CD4-positive, alpha-beta T cell treated with Interleukin-1 beta for 1 hour (primary cell): Measurements from ENCODE around the gene SYT8.
"Not testable (repeated sequence)": the region's sequence is repeated elsewhere in the genome, so short reads cannot be mapped to it uniquely, and the experiment has no call there.

Source experiments
- DNase-seq, 2 donors: peaks; one replicate each; pipeline ENCODE4 v3.0.0-alpha.2; 2020 to 2022

Gene SYT8

GRCh38 chr11:1862588-1863351 lies 28.0 kb downstream of the SYT8 start:
- DNase-seq = no peak

- peak in 1 of 2 donors; percentile 59 for DNase-seq
These were observed 28.8 kb downstream of the SYT8 start for GRCh38 chr11:1863352-1864216.

- DNase-seq = no peak
These were observed 29.4 kb downstream of the SYT8 start for GRCh38 chr11:1864231-1864630.

GRCh38 chr11:1864831-1865665 lies 30.3 kb downstream of the SYT8 start:
- DNase-seq = no peak

DNA sequence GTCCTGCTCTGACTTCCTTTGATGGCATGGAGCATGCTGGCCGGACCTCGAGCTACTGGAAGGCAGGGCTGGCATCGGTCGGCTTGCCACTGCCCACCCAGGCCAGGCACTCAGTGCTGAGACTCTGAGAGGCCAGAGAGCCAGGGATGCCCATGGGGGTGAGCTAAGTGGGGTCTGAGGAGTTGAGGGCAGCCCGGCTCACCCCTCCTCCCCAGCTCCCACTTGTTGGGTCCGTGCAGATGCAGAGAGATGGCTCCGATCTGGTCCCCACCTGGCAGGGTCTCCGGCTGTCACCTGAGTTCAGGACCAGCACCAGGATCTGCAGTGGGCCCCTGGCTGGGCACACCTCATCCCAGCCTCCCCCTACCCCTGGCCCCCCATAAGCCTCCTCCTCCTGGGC lies 31.4 kb downstream of the SYT8 start:
- DNase-seq = no peak

GRCh38 chr11:1866776-1867175 lies 32.0 kb downstream of the SYT8 start:
- no peak for DNase-seq

GRCh38 chr11:1867381-1867780 lies 32.6 kb downstream of the SYT8 start:
- DNase-seq = no peak

DNA sequence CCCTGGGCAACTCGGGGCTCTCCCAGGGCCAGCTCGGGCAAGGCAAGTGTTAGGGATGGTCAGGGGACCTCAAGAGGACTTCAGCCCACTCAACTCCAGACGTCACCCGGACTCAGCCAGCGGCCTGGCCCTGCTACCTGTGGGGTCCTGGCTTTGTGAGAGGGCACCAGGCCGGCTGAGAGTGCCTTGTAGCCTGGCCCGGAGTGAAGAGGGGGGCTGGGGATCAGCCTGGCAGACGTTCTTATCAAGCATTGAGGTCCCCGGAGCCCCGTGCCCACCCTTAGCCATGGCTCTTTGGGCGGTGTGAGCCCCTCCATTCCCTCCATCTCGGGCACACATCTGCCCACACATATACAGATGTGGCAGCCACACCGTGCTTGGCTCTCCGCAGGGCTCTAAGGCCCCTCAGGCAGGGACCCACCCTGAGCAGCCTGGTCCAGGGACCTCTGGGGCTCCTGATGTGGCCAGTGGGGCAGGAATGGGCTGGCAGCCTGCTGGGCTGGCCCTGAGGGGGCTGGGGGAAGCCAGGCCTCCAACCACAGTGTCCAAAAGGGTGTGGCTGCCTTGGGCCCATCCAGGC lies 33.4 kb downstream of the SYT8 start:
- DNase-seq = no peak

- no peak for DNase-seq
These were observed 34.0 kb downstream of the SYT8 start for GRCh38 chr11:1868636-1869291.

GRCh38 chr11:1869427-1870325 lies 34.9 kb downstream of the SYT8 start:
- no peak for DNase-seq

GRCh38 chr11:1870326-1870696 lies 35.5 kb downstream of the SYT8 start:
- DNase-seq = no peak

GRCh38 chr11:1870721-1871466 lies 36.1 kb downstream of the SYT8 start:
- peak; percentile 39 to 58 for DNase-seq

DNA sequence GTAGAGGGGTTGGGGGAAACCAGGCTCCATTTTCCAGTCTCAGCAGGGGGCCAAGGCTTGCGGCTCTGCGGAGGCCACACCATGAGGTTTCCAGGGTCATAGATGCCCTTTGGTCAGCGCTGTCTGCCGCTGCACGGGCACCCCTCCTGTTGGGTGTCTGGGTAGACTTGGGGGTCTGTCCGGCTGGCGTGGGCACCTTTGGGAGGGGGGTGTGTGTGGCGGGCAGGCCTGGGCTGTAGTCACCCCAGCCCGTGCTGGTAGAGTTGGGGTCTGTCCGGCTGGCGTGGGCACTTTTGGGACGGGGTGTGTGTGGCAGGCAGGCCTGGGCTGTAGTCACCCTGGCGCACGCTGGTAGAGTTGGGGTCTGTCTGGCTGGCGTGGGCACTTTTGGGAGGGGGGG lies 36.7 kb downstream of the SYT8 start:
- DNase-seq = no peak

DNA sequence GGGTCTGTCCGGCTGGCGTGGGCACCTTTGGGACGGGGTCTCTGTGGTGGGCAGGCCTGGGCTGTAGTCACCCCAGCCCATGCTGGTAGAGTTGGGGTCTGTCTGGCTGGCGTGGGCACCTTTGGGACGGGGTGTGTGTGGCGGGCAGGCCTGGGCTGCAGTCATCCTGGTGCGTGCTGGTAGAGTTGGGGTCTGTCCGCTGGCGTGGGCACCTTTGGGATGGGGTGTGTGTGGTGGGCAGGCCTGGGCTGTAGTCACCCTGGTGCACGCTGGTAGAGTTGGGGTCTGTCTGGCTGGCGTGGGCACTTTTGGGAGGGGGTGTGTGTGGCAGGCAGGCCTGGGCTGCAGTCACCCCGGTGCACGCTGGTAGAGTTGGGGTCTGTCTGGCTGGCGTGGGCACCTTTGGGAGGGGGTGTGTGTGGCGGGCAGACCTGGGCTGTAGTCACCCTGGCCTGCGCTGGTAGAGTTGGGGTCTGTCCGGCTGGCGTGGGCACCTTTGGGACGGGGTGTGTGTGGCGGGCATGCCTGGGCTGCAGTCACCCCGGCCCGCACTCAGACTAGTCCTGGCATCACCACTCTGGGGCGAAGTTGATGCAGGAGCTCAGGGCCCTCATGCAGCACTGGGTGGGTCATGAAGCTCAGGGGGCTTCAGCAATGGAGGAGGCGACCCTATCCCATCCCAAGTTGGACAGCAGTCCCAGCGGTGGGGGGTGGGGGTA lies 37.6 kb downstream of the SYT8 start:
- DNase-seq = no peak

DNA sequence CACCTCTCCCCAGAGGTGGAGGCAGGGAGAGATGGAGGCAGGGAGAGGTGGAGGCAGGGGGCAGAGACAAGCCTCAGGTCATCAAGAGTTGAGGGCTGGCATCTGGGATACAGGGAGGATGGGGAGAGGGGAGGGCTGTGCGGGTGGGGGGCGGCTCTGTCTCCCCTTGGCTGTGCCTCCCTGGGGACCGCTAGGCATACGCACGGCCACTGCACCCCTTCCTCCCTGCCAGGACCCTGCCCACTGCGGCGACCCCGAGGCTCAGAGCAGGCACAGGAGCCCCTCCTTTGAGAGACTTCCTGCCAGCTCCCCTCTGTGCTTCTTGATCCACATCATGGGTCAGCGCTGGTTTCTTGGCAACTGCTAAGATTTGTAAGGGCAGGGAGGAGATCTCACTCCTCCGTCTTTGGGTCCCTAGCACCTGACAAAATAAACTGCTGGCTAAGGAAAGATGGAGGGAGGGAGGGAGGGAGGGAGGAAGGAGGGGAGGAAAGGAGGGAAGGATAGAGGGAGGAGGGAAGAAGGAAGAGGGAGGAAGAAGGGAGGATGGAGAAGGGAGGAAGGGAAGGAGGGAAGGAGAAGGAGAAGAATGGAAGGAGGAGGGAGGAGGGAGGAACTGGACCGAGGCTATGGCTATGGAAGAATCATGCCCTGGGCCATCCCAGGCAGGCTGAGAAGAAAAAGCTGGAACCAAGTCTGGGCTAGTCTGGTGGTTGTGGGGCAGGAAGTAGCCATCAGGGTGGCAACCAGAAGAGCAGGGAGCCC lies 38.4 kb downstream of the SYT8 start:
- no peak for DNase-seq

GRCh38 chr11:1873813-1874150 lies 39.0 kb downstream of the SYT8 start:
- not testable (repeated sequence) for DNase-seq

GRCh38 chr11:1874441-1875092 lies 39.8 kb downstream of the SYT8 start:
- not testable (repeated sequence) for DNase-seq

GRCh38 chr11:1875093-1875850 lies 40.5 kb downstream of the SYT8 start:
- DNase-seq = no peak
